Upper lobe of right lung (tissue), 1 donor: ENCODE results near the gene EMCN. TPM values are rescaled to one million over a fixed set of nuclear protein-coding genes. Genes with fewer than 3 reads are reported as not detected.
A peak's percentile ranks its signal among the peaks of the same experiment; 100 is the strongest.
"Not testable (repeated sequence)": the region's sequence is repeated elsewhere in the genome, so short reads cannot be mapped to it uniquely, and the experiment has no call there.

Experiments
- ATAC-seq: fragments of 200-7000 bp; cut with Tn5 transposase; one replicate; pipeline ENCODE4 v1.9.1; 2020; ENCODE audit warnings: mild to moderate bottlenecking, moderate library complexity
- DNase-seq: peaks from one replicate; pipeline ENCODE4 v3.0.0-alpha.2; 2020
- H3K27ac ChIP-seq: fragments of 200-600 bp; one replicate; pipeline ENCODE4 v1.8.0; 2022
- H3K27me3 ChIP-seq: fragments of 200-600 bp; one replicate; pipeline ENCODE4 v1.8.0; 2022; ENCODE audit warnings: mild to moderate bottlenecking
- H3K36me3 ChIP-seq: fragments of 200-600 bp; one replicate; pipeline ENCODE4 v1.8.0; 2022
- H3K4me1 ChIP-seq: fragments of 200-600 bp; one replicate; pipeline ENCODE4 v1.8.0; 2022
- H3K4me3 ChIP-seq: fragments of 200-600 bp; one replicate; pipeline ENCODE4 v1.8.0; 2022; ENCODE audit warnings: mild to moderate bottlenecking
- H3K9me3 ChIP-seq: fragments of 200-600 bp; one replicate; pipeline ENCODE4 v1.8.0; 2022
- CTCF ChIP-seq: fragments of 200-600 bp; IDR thresholded peaks from one replicate; pipeline ENCODE4 v1.8.0; 2022; ENCODE audit warnings: antibody characterized with exemption
- intact Hi-C: fragments of 100-400 bp; cut with DNase I; formaldehyde crosslinking; loops from one replicate; pipeline ENCODE4 v1.11.0; 2022
- total RNA-seq: library from RNA; stranded (reverse); fragmentation: NEBNext Ultra II Directional; extraction: Animal tissue kit (Norgen Biotek cat#: 25700); gene quantifications from one replicate; pipeline ENCODE4 v1.2.1, GENCODE V29; 2021
- donor health status: DM: no; HTN: yes; CAD: no; lungs with severe emphysema.

The EMCN gene
- total RNA-seq, 1 donor from 2014 or later, result 35.9 TPM

- intact Hi-C loops, result no loop called here
- H3K27ac ChIP-seq, result no peak overlapping the region
- H3K27me3 ChIP-seq, result no peaks in the 10 kb centered on the region
- no peak for TF ChIP-seq CTCF
- no peak for DNase-seq
- no peaks in the 10 kb centered on the region for H3K9me3 ChIP-seq
- no peak overlapping the region for H3K4me3 ChIP-seq
- no peaks in the 10 kb centered on the region for H3K36me3 ChIP-seq
- no peak for ATAC-seq
- H3K4me1 ChIP-seq, result no peaks in the 10 kb centered on the region
These were observed 97.3 kb downstream of the EMCN start for GRCh38 chr4:100420571-100420970.

- no peak overlapping the region for H3K27ac ChIP-seq
- H3K9me3 ChIP-seq, result no peaks in the 10 kb centered on the region
- intact Hi-C loops, result no loop called here
- H3K36me3 ChIP-seq, result no peaks in the 10 kb centered on the region
- H3K27me3 ChIP-seq, result no peaks in the 10 kb centered on the region
- ATAC-seq (no peak), DNase-seq (no peak)
- no peak overlapping the region for H3K4me3 ChIP-seq
- no peak for TF ChIP-seq CTCF
- no peaks in the 10 kb centered on the region for H3K4me1 ChIP-seq
These were observed 100.3 kb downstream of the EMCN start for GRCh38 chr4:100417565-100417964.

- ATAC-seq (peak; percentile 40), DNase-seq (no peak)
- no peaks in the 10 kb centered on the region for H3K9me3 ChIP-seq
- intact Hi-C loops, result no loop called here
- no peaks in the 10 kb centered on the region for H3K27me3 ChIP-seq
- H3K27ac ChIP-seq, result no peak overlapping the region
- H3K4me3 ChIP-seq, result no peak overlapping the region
- no peaks in the 10 kb centered on the region for H3K4me1 ChIP-seq
- no peak for TF ChIP-seq CTCF
- H3K36me3 ChIP-seq, result no peaks in the 10 kb centered on the region
These were observed 103.6 kb downstream of the EMCN start for GRCh38 chr4:100414016-100414790.

GRCh38 chr4:100391863-100392262 is 126.0 kb downstream of the EMCN start:
- H3K4me1 ChIP-seq, result no peaks in the 10 kb centered on the region
- no peaks in the 10 kb centered on the region for H3K36me3 ChIP-seq
- H3K9me3 ChIP-seq, result no peaks in the 10 kb centered on the region
- TF ChIP-seq CTCF, result no peak
- intact Hi-C loops, result no loop called here
- no peaks in the 10 kb centered on the region for H3K27me3 ChIP-seq
- DNase-seq, result no peak
- H3K4me3 ChIP-seq, result no peak overlapping the region
- H3K27ac ChIP-seq, result no peak overlapping the region
- ATAC-seq, result no peak

- Histone ChIP-seq H3K27ac (no peak overlapping the region), H3K4me1 (no peaks in the 10 kb centered on the region), H3K4me3 (no peak overlapping the region), H3K27me3 (no peaks in the 10 kb centered on the region), H3K9me3 (no peaks in the 10 kb centered on the region), H3K36me3 (no peaks in the 10 kb centered on the region)
- ATAC-seq (no peak), DNase-seq (no peak)
- TF ChIP-seq CTCF, result no peak
- intact Hi-C loops, result no loop called here
These were observed 126.7 kb downstream of the EMCN start for GRCh38 chr4:100391086-100391485.

- Histone ChIP-seq H3K27me3 (no peaks in the 10 kb centered on the region), H3K27ac (no peak overlapping the region), H3K4me1 (no peaks in the 10 kb centered on the region), H3K4me3 (no peak overlapping the region), H3K36me3 (no peaks in the 10 kb centered on the region), H3K9me3 (no peaks in the 10 kb centered on the region)
- TF ChIP-seq CTCF, result no peak
- ATAC-seq (no peak), DNase-seq (no peak)
- intact Hi-C loops, result no loop called here
These were observed 131.6 kb downstream of the EMCN start for GRCh38 chr4:100386270-100386669.

GRCh38 chr4:100380401-100380800 is 137.4 kb downstream of the EMCN start:
- ATAC-seq, H3K27me3 ChIP-seq, H3K9me3 ChIP-seq, H3K4me3 ChIP-seq, H3K36me3 ChIP-seq, DNase-seq, H3K27ac ChIP-seq, intact Hi-C loops, H3K4me1 ChIP-seq: not testable (repeated sequence)
